IPS-18c (cell line): ENCODE results near the gene TBC1D22A.

Experiments used
- H3K4me3 ChIP-seq: 2 replicates; pipeline ENCODE4 v1.7.0; 2013; ENCODE audit warnings: low read depth, mild to moderate bottlenecking, low read length, moderate library complexity; ENCODE audit not compliant: insufficient read depth
- H3K9me3 ChIP-seq: one replicate; pipeline ENCODE4 v1.6.1; 2013; ENCODE audit warnings: mild to moderate bottlenecking, low read length, moderate library complexity; ENCODE audit not compliant: control insufficient read depth, insufficient read depth

Gene TBC1D22A

DNA sequence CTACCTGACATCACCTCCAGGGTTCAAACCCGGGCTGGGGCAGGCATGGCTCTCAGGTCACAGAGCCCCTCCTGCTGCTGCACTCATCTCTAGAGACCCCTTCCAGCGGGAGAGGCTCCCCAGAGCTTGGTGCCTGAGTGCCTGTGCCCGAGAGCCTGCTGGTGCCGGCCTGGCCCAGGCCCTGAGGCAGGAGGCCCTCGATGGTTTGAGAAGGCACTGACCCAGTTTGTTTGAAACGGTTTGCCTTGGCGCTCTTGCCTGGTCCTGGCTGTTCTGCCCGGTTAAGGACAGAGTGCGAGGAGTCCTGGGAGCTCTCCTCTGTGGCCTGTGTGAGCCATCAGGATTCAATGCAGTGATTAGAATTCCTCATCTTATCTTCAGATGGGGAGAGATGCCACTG, 88.9 kb downstream of the TBC1D22A start:
- Histone ChIP-seq H3K4me3 (no peak overlapping the region), H3K9me3 (no peaks in the 10 kb centered on the region)

GRCh38 chr22:46851941-46852340, 89.5 kb downstream of the TBC1D22A start:
- H3K4me3 ChIP-seq, result no peak overlapping the region
- no peaks in the 10 kb centered on the region for H3K9me3 ChIP-seq

DNA sequence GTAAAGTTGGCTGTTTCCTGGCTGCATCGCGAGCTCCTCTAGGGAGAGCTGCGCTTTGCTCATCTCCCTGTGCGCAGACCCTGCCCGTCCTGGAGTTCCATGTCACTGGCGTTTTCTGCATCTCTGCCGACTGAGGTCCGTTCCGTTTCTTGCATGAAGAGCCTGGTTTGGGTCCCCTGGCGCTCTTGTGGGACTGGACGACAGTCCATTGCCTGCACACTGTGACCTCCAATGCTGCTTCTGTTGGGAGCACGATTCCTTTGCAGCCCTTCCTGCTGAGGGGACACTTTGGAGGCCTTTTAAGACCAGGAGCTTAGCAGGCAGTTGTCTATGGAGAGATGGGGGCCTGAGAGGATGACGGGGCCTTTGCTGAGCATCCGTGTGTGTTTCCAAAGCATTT, 90.3 kb downstream of the TBC1D22A start:
- H3K4me3 ChIP-seq, result no peak overlapping the region
- no peaks in the 10 kb centered on the region for H3K9me3 ChIP-seq

DNA sequence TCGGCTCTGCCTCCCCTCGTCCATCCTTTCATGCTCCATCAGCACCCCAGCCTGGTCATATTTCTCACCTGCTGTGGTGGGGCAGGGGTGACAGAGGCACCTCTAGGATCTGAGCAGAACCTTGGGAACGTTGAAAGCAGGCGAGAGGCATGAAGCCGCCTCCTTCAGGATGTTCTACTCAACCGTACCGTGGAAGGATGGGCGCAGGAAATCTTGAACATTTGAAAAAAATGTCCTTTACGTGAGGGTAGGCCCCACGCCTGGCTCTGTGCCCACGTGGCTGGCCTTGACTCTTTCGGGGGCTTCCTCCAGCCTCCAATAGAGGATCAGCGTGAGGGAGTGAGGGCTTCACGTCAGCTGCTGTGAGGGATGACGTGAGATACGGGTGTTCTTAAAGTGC, 90.7 kb downstream of the TBC1D22A start:
- no peak overlapping the region for H3K4me3 ChIP-seq
- no peaks in the 10 kb centered on the region for H3K9me3 ChIP-seq

DNA sequence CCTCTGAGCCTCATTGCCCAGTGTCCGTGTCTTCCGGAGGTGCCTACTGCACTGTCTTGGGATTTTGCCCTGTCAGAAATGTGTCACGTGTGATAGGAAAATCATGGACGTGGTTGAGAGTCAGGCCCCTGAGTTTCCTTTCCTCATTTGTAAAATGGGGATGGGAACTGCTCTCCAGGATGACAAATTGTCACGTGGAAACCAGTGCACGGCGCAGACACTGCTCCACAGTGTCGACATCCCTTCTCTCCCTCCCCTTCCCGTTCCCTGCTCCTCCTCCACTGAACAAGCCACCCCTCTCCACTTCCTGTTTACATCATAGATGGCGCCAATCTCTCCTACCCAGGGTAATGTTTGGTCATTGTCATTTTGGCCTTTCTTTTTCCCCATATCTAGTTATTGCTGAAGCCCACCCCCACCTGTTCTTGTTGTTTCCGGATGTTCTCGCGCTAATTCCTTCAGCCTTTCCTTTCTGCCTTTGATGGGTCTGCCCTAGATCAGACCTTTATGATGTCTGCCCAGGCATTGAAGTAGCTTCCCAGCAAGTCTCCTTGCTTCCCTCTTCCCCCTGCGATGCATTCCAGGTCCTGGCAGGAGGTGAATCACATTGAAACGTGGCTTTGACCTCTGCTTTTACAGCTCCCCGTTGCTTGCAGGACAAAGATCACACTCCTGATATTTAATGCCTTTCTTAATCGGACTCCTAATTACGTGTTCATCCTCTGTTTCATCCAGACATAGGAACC, 91.8 kb downstream of the TBC1D22A start:
- H3K4me3 ChIP-seq, result no peak overlapping the region

GRCh38 chr22:46855681-46856080, 93.2 kb downstream of the TBC1D22A start:
- H3K4me3 ChIP-seq, result no peak overlapping the region

More for the DNA sequence above, 91.8 kb downstream of the TBC1D22A start:
- no peaks in the 10 kb centered on the region for H3K9me3 ChIP-seq

DNA sequence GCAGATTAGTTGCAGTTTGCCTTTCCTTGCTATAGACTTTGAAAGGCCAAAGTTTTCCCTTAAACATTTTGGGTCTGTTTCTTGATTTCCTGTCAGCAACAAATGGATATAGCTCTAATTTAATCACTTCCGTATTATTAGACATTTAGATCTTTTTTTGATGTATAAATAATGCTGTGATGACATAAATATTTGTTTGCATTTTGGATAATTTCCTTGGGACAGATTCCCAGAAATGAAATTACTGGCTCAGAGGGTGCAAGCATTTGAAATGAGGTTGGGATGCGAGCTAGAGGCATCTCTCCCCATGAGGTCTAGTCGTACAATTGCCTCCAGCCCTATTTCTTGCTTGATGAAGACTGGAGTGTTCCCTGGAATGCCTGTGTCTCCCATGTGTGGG, 94.2 kb downstream of the TBC1D22A start:
- no peak overlapping the region for H3K4me3 ChIP-seq
- H3K9me3 ChIP-seq, result no peaks in the 10 kb centered on the region

More at GRCh38 chr22:46855681-46856080, 93.2 kb downstream of the TBC1D22A start:
- no peaks in the 10 kb centered on the region for H3K9me3 ChIP-seq

DNA sequence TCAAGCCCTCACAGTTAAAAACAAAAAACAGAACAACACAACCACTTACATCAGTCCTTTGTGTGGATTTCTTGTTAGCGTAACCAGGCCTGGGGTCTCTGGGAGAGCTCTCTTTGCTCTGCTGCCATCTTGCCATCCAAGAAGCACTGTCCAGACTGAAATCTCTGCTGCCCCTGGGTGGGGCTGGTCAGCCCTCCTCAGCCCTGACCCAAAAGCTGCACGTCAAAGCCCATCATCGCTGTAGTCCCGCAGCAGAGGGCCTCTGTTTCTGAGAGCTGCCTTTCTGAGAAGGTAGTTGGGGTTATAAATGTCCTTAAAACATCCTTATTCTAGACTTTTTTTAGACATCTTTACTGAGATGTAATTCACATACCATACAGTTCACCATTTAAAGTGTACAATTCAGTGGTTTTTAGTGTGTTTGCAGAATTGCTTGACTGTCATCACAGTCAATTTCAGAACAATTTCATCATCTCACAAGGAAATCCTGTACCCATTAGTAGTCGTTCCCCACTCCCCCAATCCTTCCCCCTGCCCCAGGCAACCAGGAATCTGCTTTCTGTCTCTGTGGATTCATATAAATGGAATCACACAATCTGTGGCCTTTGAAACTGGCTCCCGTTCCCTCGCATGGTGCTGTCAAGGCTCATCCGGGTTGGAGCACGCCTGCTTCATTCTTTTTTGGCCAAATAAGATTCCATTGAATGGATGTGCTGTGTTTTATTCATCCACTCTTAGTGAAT, 94.9 kb downstream of the TBC1D22A start:
- H3K9me3 ChIP-seq, result no peaks in the 10 kb centered on the region
- H3K4me3 ChIP-seq, result no peak overlapping the region

GRCh38 chr22:46857885-46858143, 95.4 kb downstream of the TBC1D22A start:
- H3K9me3 ChIP-seq, result no peaks in the 10 kb centered on the region
- no peak overlapping the region for H3K4me3 ChIP-seq

- H3K4me3 ChIP-seq, result no peak overlapping the region
- no peaks in the 10 kb centered on the region for H3K9me3 ChIP-seq
Observed at GRCh38 chr22:46858181-46858771, 95.8 kb downstream of the TBC1D22A start.

- H3K4me3 ChIP-seq, result no peak overlapping the region
- H3K9me3 ChIP-seq, result no peaks in the 10 kb centered on the region
Observed at GRCh38 chr22:46860562-46860961, 98.1 kb downstream of the TBC1D22A start.

DNA sequence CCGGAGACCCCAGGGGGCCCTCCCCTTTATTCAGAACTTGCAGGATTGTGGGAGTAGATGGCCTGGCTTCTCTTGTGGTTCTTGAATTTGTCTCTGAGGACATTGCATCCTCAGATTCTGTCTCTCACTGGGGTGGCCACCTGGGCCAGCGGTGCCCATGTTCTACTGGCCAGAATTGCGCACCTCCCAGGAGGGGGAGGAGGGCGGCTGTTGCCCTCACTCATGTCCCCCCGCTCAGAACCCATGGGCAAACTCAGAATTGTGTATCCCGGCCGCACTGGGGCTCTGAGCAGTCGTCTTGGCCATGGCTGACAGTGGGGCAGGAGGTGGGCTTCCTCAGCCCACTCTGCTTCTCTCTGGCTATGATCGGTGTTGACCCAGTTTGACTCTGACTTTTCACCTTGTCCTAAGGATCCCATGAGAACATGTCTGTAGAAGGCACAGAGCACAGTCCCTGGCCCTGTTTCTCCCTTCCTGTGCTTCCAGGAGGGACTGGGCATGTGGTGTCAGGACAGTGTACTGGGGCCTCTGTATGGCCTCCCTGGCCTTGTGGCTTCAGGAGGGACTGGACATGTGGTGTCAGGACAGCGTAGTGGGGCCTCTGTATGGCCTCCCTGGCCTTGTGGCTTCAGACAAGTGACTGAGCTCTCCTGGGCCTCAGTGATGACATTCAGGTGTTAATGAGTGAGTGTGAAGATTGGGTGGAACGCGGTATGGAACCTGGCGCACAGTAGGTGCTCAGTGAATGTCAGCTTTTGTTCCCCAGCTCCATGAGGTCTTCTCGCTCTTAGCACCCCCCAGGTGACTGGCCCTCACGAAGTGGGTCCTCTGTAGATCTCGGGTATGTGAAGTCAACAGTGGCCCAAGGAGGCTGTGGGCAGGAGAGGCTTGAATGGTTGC, 99.3 kb downstream of the TBC1D22A start:
- Histone ChIP-seq H3K9me3 (no peaks in the 10 kb centered on the region), H3K4me3 (no peak overlapping the region)

DNA sequence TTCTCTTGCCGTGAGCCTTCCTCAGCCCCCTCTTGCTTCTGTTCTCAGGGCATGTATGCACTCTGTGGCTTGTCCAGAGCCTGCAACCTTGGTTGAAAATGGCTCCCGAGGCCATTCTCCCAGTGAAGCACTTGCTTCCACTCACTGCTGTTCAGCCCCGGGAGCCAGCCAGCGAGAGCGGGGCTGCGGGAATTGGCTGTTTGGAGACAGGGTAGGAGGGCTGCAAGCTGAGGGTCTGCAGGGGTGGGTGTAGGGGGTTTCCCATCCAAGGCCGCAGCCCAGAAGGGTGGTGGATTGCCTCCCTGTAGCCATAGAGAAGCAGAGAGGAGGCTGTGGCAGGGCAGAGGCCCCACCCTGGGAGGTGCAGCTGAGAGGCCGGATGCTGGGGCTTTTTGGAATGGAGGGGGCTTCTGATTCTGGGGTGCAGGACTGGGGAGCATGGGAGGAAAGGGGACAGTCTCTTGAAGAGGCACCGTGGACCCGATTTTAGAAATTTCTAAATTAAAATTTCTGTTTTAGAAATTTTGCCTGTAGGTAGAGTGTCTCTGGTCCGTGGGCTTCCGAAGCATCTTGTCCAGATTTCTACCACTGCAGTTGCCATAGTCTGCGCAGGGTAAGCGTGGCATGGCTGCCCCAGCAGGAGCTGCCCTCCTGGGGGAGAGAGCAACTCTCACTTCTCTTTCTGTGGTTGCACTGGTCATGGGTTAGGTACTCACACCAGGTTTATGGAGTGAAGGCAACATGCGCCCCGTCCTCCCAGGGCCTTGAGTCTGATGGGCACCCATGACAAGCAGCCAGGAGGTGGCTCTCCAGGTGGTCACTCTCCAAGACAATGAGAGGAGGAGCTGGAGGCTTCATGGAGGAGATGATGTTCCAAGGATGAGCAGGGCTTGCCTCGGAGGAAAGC, 100.2 kb downstream of the TBC1D22A start:
- H3K4me3 ChIP-seq, result no peak overlapping the region
- H3K9me3 ChIP-seq, result no peaks in the 10 kb centered on the region

DNA sequence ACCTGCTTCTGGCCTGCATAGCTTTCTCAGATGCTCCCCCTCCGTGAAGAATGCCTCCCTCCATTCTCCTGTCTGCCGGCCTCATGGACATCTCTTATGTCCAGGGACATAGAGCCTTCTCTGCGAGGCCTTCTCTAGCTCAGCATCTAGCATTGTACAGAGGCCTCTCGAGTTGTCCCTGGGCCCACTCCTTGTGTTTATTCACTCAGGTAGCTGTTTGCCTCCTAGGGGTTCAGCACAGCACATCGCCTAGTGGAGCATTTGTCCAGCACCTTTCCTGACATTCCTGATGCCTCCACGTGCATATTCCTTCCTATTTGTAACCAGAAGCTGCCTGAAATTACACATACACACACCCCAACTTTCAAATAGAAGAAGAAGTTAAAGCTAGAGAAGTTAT, 101.3 kb downstream of the TBC1D22A start:
- no peaks in the 10 kb centered on the region for H3K9me3 ChIP-seq
- no peak overlapping the region for H3K4me3 ChIP-seq

GRCh38 chr22:46864314-46865051, 102.0 kb downstream of the TBC1D22A start:
- H3K9me3 ChIP-seq, result no peaks in the 10 kb centered on the region
- no peak overlapping the region for H3K4me3 ChIP-seq

DNA sequence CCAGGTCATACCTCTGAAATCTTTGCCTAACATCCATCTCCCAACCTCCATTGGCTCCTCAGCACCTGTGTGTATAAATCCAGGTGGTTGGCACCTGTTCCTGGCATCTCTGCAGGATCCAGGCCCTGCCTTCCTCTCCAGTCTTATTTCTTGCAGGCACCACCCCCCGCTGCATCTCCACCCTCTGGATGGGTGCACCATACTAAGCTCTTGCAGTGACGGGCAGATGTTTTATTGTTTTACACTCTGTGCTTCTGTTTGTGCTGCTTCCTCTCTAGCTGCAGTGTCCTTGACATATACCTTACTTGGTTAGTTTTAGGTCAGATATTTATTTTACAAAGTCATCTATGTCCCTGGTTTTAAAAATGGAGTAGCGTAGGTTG, 102.6 kb downstream of the TBC1D22A start:
- Histone ChIP-seq H3K9me3 (no peaks in the 10 kb centered on the region), H3K4me3 (no peak overlapping the region)
